Type B pancreatic cell (in vitro differentiated cells): Measurements from ENCODE around the gene STK40. TPM values are rescaled to one million over a fixed set of nuclear protein-coding genes. Genes with fewer than 3 reads are reported as not detected.

Experiments used
- DNase-seq: peaks from one replicate; pipeline ENCODE4 v3.0.0; 2021; ENCODE audit warnings: mixed read lengths; ENCODE audit not compliant: unreplicated experiment; ENCODE audit errors: extremely low spot score
- H3K27ac Mint-ChIP-seq: 2 replicates; pipeline ENCODE4 v1.8.0; 2021; ENCODE audit warnings: mild to moderate bottlenecking, mixed read lengths
- H3K27me3 Mint-ChIP-seq: 2 replicates; pipeline ENCODE4 v1.8.0; 2021; ENCODE audit warnings: mixed read lengths
- H3K36me3 Mint-ChIP-seq: 2 replicates; pipeline ENCODE4 v1.8.0; 2021; ENCODE audit warnings: mixed read lengths
- H3K4me1 Mint-ChIP-seq: one replicate; pipeline ENCODE4 v1.8.0; 2021; ENCODE audit warnings: mixed read lengths; ENCODE audit not compliant: unreplicated experiment
- H3K4me3 Mint-ChIP-seq: 2 replicates; pipeline ENCODE4 v1.8.0; 2021; ENCODE audit warnings: mild to moderate bottlenecking, mixed read lengths
- H3K9me3 Mint-ChIP-seq: 2 replicates; pipeline ENCODE4 v1.8.0; 2021; ENCODE audit warnings: mixed read lengths
- CTCF ChIP-seq: fragments of 200-600 bp; sonication (generic); conservative IDR thresholded peaks from 2 replicates; pipeline ENCODE4 v1.5.0; 2021; ENCODE audit warnings: antibody characterized with exemption, mild to moderate bottlenecking
- total RNA-seq: library from RNA; stranded (reverse); gene quantifications from 2 replicates; pipeline ENCODE4 v1.2.1, GENCODE V29; 2021; ENCODE audit warnings: low replicate concordance

Gene STK40
- total RNA-seq, 1 donor from 2014 or later, result 58.5 TPM

- no peak for DNase-seq
- Mint-ChIP-seq H3K9me3 (no peaks in the 10 kb centered on the region), H3K27ac (no peak overlapping the region), H3K36me3 (peaks cover 20% of the 10 kb centered on the region), H3K4me3 (no peak overlapping the region), H3K4me1 (peaks cover 16% of the 10 kb centered on the region), H3K27me3 (no peaks in the 10 kb centered on the region)
- no peak for TF ChIP-seq CTCF
Measured at GRCh38 chr1:36349839-36350238, 35.9 kb downstream of the STK40 start.

- H3K27ac Mint-ChIP-seq, result no peak overlapping the region
- H3K36me3 Mint-ChIP-seq, result peaks cover 17% of the 10 kb centered on the region
- H3K9me3 Mint-ChIP-seq, result no peaks in the 10 kb centered on the region
- H3K27me3 Mint-ChIP-seq, result no peaks in the 10 kb centered on the region
- H3K4me3 Mint-ChIP-seq, result no peak overlapping the region
- DNase-seq, result no peak
- TF ChIP-seq CTCF, result no peak
- H3K4me1 Mint-ChIP-seq, result peaks cover 16% of the 10 kb centered on the region
Measured at GRCh38 chr1:36349241-36349671, 36.5 kb downstream of the STK40 start.

- Mint-ChIP-seq H3K4me3 (no peak overlapping the region), H3K9me3 (no peaks in the 10 kb centered on the region), H3K27me3 (no peaks in the 10 kb centered on the region), H3K36me3 (peaks cover 9% of the 10 kb centered on the region), H3K4me1 (peaks cover 7% of the 10 kb centered on the region), H3K27ac (no peak overlapping the region)
- no peak for DNase-seq
- TF ChIP-seq CTCF, result no peak
Measured at GRCh38 chr1:36346741-36347370, 38.9 kb downstream of the STK40 start.

- no peaks in the 10 kb centered on the region for H3K4me1 Mint-ChIP-seq
- H3K36me3 Mint-ChIP-seq, result peaks cover 9% of the 10 kb centered on the region
- H3K9me3 Mint-ChIP-seq, result no peaks in the 10 kb centered on the region
- no peaks in the 10 kb centered on the region for H3K27me3 Mint-ChIP-seq
- no peak overlapping the region for H3K27ac Mint-ChIP-seq
- TF ChIP-seq CTCF, result no peak
- no peak overlapping the region for H3K4me3 Mint-ChIP-seq
- no peak for DNase-seq
Measured at GRCh38 chr1:36345353-36345752, 40.4 kb downstream of the STK40 start.

- Mint-ChIP-seq H3K4me3 (no peak overlapping the region), H3K27ac (no peak overlapping the region), H3K4me1 (no peaks in the 10 kb centered on the region), H3K27me3 (no peaks in the 10 kb centered on the region), H3K36me3 (peaks cover 9% of the 10 kb centered on the region), H3K9me3 (no peaks in the 10 kb centered on the region)
- no peak for DNase-seq
- no peak for TF ChIP-seq CTCF
Measured at GRCh38 chr1:36344395-36344680, 41.4 kb downstream of the STK40 start.
